NCI-H226 (cell line): ENCODE data around the gene TCF3.

ENCODE experiments used
- DNase-seq: peaks from one replicate; pipeline ENCODE4 v3.0.0-alpha.2; 2015

Gene TCF3

GRCh38 chr19:1577929-1578618 is 74.3 kb downstream of the TCF3 start:
- DNase-seq = no peak

GRCh38 chr19:1577090-1577928 is 75.1 kb downstream of the TCF3 start:
- DNase-seq = no peak

GRCh38 chr19:1576242-1577089 is 75.9 kb downstream of the TCF3 start:
- no peak for DNase-seq

- DNase-seq = no peak
Measured at GRCh38 chr19:1575323-1576241, 76.8 kb downstream of the TCF3 start.

- no peak for DNase-seq
Measured at GRCh38 chr19:1574354-1575136, 77.9 kb downstream of the TCF3 start.

GRCh38 chr19:1572795-1573194 is 79.6 kb downstream of the TCF3 start:
- DNase-seq = no peak

- no peak for DNase-seq
Measured at GRCh38 chr19:1571358-1571757, 81.1 kb downstream of the TCF3 start.

- DNase-seq = no peak
Measured at GRCh38 chr19:1570836-1571235, 81.6 kb downstream of the TCF3 start.

- DNase-seq = no peak
Measured at GRCh38 chr19:1569997-1570396, 82.4 kb downstream of the TCF3 start.

- peak; percentile 38 for DNase-seq
Measured at GRCh38 chr19:1568320-1569019, 83.9 kb downstream of the TCF3 start, which contains the start of gene MEX3D. TSS of gene MEX3D (minus strand) at chr19:1568325. CDS start at chr19:1568058, 267 bp downstream.

- no peak for DNase-seq
Measured at GRCh38 chr19:1567848-1568227, 84.6 kb downstream of the TCF3 start.

GRCh38 chr19:1567116-1567847 is 85.1 kb downstream of the TCF3 start:
- DNase-seq = no peak

- DNase-seq = peak; percentile 30
Measured at GRCh38 chr19:1566392-1567115, 85.9 kb downstream of the TCF3 start.

- DNase-seq = no peak
Measured at GRCh38 chr19:1563251-1563650, 89.2 kb downstream of the TCF3 start.

- no peak for DNase-seq
Measured at GRCh38 chr19:1561236-1561842, 91.1 kb downstream of the TCF3 start.

- no peak for DNase-seq
Measured at GRCh38 chr19:1560286-1560882, 92.0 kb downstream of the TCF3 start.
